ENCODE results near the gene PARVB.

GRCh38 chr22:44203203-44203602, 179.1 kb downstream of the PARVB start:
- TF ChIP-seq POLR2A (IDR thresholded peaks at IDR 0.05; ENCODE audit: low read length) = no peak
- no peak for TF ChIP-seq GATA1 (IDR thresholded peaks at IDR 0.05; ENCODE audit: low read depth, low read length)

All from erythroblast (primary cell).